ENCODE measurements around the gene SRD5A3.

The SRD5A3 gene

GRCh38 chr4:55409468-55410171 is 63.6 kb downstream of the SRD5A3 start:
- peak in 1 of 2 donors; percentile 61 for DNase-seq

- DNase-seq: no peak
Observed at GRCh38 chr4:55410431-55410830, 64.4 kb downstream of the SRD5A3 start.

GRCh38 chr4:55411621-55412020 is 65.6 kb downstream of the SRD5A3 start:
- DNase-seq: no peak

DNA sequence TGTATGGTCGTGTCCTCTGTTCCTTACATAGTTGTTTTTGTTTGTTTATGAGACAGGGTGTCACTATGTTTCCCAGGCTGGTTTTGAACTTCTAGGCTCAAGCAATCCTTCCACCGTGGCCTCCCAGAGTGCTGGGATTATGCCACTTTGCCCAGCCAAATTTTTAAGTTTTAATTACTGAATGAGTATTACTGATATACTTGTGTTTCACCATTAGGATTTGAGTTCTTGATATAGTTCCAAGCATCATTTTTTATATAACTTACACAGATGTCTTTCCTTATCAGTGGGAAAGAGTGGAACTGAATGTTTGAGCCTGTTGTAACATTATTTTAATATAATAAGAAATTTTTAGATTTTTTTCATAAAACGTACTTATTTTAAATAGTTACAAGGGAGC is 70.1 kb downstream of the SRD5A3 start:
- no peak for DNase-seq
